GM12878 (cell line): Measurements from ENCODE around the gene DIP2C. TPM values are rescaled to one million over a fixed set of nuclear protein-coding genes. Genes with fewer than 3 reads are reported as not detected.

Source experiments
- ATAC-seq: fragments of 200-7000 bp; cut with Tn5 transposase; 3 replicates; pipeline ENCODE4 v1.9.1; 2020; ENCODE audit warnings: mild to moderate bottlenecking, moderate library complexity
- BruUV-seq: library from RNA; stranded (reverse); fragments of 400-500 nt; replicated peaks from 2 replicates; lab custom pipeline; 2021; lab: Mats Ljungman, UMichigan
- CTCF ChIA-PET: fragments of 300-600 bp; sonication (Branson Sonifier 250); formaldehyde crosslinking; extraction: SDS; loops from one replicate; lab custom pipeline; 2021; ENCODE audit warnings: inconsistent platforms; lab: Yijun Ruan, JAX
- POLR2A ChIA-PET: fragments of 350-600 bp; formaldehyde crosslinking; extraction: SDS; loops from one replicate; lab custom pipeline; 2021; ENCODE audit warnings: inconsistent platforms; lab: Charles Lee
- RAD21 ChIA-PET: fragments of 300-600 bp; sonication (Branson Sonifier 250); formaldehyde crosslinking; loops from one replicate; lab custom pipeline; 2023; ENCODE audit warnings: antibody characterized with exemption; ENCODE audit not compliant: unreplicated experiment; lab: Charles Lee
- SMC1A ChIA-PET: fragments of 300-600 bp; sonication (Branson Sonifier 250); formaldehyde crosslinking; loops from one replicate; lab custom pipeline; 2023; ENCODE audit not compliant: unreplicated experiment, uncharacterized antibody; lab: Charles Lee
- DNase-seq: peaks from one replicate; pipeline ENCODE4 v3.0.0-alpha.2; 2011; ENCODE audit warnings: low read depth, low spot score
- FAIRE-seq: peaks from 3 replicates; lab custom pipeline; 2011; peaks lifted over from hg19 to GRCh38; lab: Jason Lieb, UNC
- H2AFZ ChIP-seq: 2 replicates; pipeline ENCODE4 v1.6.0; 2011; ENCODE audit warnings: low read depth, low read length, control low read depth; ENCODE audit not compliant: control insufficient read depth
- H3K27ac ChIP-seq: 2 replicates; pipeline ENCODE4 v1.5.1; 2011; ENCODE audit warnings: control low read depth; ENCODE audit not compliant: control insufficient read depth, insufficient read depth
- H3K27me3 ChIP-seq, 2 experiments: replicated peaks in 1 of 2; 2 replicates each; pipeline versions ENCODE4 v1.6.0 to v1.6.1; 2011; ENCODE audit warnings: low read length in 1 of 2; ENCODE audit not compliant: control insufficient read depth in 2 of 2, insufficient read depth in 2 of 2
- H3K36me3 ChIP-seq, 2 experiments: 2 replicates each; pipeline ENCODE4 v1.5.1; 2011; ENCODE audit warnings: low read length in 1 of 2; ENCODE audit not compliant: control insufficient read depth in 2 of 2, insufficient read depth in 2 of 2
- H3K4me1 ChIP-seq: 2 replicates; pipeline ENCODE4 v1.6.1; 2011; ENCODE audit warnings: mild to moderate bottlenecking, low read length, moderate library complexity, mixed read lengths; ENCODE audit not compliant: control insufficient read depth, insufficient read depth
- H3K4me2 ChIP-seq: 2 replicates; pipeline ENCODE4 v1.6.0; 2011; ENCODE audit warnings: control low read depth; ENCODE audit not compliant: control insufficient read depth, insufficient read depth
- H3K4me3 ChIP-seq: fragments of 200-600 bp; sonication (generic); 2 replicates; pipeline ENCODE4 v1.5.1; 2016
- H3K79me2 ChIP-seq: 2 replicates; pipeline ENCODE4 v1.6.0; 2011; ENCODE audit warnings: low read length; ENCODE audit not compliant: control insufficient read depth, insufficient read depth
- H3K9ac ChIP-seq: 2 replicates; pipeline ENCODE4 v1.8.0; 2011; ENCODE audit warnings: low read length, control low read depth, mixed read lengths; ENCODE audit not compliant: control insufficient read depth, insufficient read depth
- H3K9me3 ChIP-seq: replicated peaks from 3 replicates; pipeline ENCODE4 v1.5.1; 2011; ENCODE audit warnings: mild to moderate bottlenecking, low read length; ENCODE audit not compliant: control insufficient read depth, insufficient read depth
- H4K20me1 ChIP-seq: 2 replicates; pipeline ENCODE4 v1.6.0; 2011; ENCODE audit not compliant: control insufficient read depth, insufficient read depth
- ASH2L ChIP-seq: fragments of 300-600, 200-600 bp; sonication (generic); IDR thresholded peaks from 2 replicates; pipeline ENCODE4 v1.6.1; 2017; ENCODE audit warnings: low read depth, mild to moderate bottlenecking, borderline replicate concordance
- BACH1 ChIP-seq: fragments of 450-650 bp; IDR thresholded peaks from 2 replicates; pipeline ENCODE4 v1.6.1; 2017; ENCODE audit warnings: mild to moderate bottlenecking, borderline replicate concordance
- BHLHE40 ChIP-seq, 2 experiments: fragments of 450-650 bp in 1 of 2; IDR thresholded peaks; 2 replicates each; pipeline ENCODE4 v1.6.1; 2011 to 2017; ENCODE audit warnings: low read depth in 2 of 2, borderline replicate concordance in 1 of 2, improper control_type of control experiment in 1 of 2, low read length in 1 of 2, mild to moderate bottlenecking in 1 of 2
- ETV6 ChIP-seq, 2 experiments: fragments of 450-650 bp in 1 of 2; IDR thresholded peaks in 1 of 2; conservative IDR thresholded peaks in 1 of 2; 2 replicates each; pipeline ENCODE4 v1.6.1; 2014; ENCODE audit warnings: antibody characterized with exemption in 1 of 2, borderline replicate concordance in 1 of 2, low read depth in 1 of 2, mild to moderate bottlenecking in 1 of 2, moderate library complexity in 1 of 2
- FOS ChIP-seq: IDR thresholded peaks from 3 replicates; pipeline ENCODE4 v1.6.1; 2011; ENCODE audit warnings: borderline replicate concordance; ENCODE audit not compliant: insufficient read length; ENCODE audit errors: extremely low read depth
- HDAC6 ChIP-seq: fragments of 200-600 bp; sonication (generic); IDR thresholded peaks from one replicate; pipeline ENCODE4 v1.8.0; 2017; ENCODE audit warnings: antibody characterized with exemption; ENCODE audit not compliant: unreplicated experiment
- HSF1 ChIP-seq: fragments of 150-350 bp; IDR thresholded peaks from 2 replicates; pipeline ENCODE4 v1.6.1; 2014; ENCODE audit warnings: mild to moderate bottlenecking, low read depth, low read length
- NR2C2 ChIP-seq: IDR thresholded peaks from 2 replicates; pipeline ENCODE4 v1.6.1; 2011; ENCODE audit warnings: borderline replicate concordance, low read depth; ENCODE audit not compliant: control insufficient read depth, insufficient read length
- SPI1 ChIP-seq: IDR thresholded peaks from 2 replicates; pipeline ENCODE4 v1.6.1; 2011; ENCODE audit warnings: low read depth, mild to moderate bottlenecking, low read length, moderate library complexity, borderline replicate concordance; ENCODE audit not compliant: insufficient read depth
- WGBS: methylation state at CpG from one replicate; pipeline ENCODE4 v1.1.6; 2016; ENCODE audit warnings: low lambda C conversion rate; ENCODE audit not compliant: insufficient replicate concordance, insufficient coverage; ENCODE audit errors: missing lambda C conversion rate; 5-methylcytosine and 5-hydroxymethylcytosine counted together
- in situ Hi-C: fragments of 300-500 bp; cut with MboI; formaldehyde crosslinking; loops from 9 replicates; pipeline ENCODE4 v1.14.3; 2018; ENCODE audit warnings: mixed read lengths
- intact Hi-C: fragments of 100-400 bp; cut with micrococcal nuclease; formaldehyde crosslinking; loops from one replicate; pipeline ENCODE4 v1.14.2; 2022; ENCODE audit not compliant: unreplicated experiment
- polyA plus RNA-seq, 11 experiments: library from polyadenylated mRNA; depleted of rRNA in 4 of 11; unstranded in 6 of 11; stranded (reverse) in 5 of 11; fragments of >200 nt; fragmentation: Nextera tagmentation in 4 of 11; fragmentation: Illumina TruSeq in 1 of 11; extraction: Ambion mirVana in 4 of 11; extraction: Trizol in 1 of 11; gene quantifications; 1 replicate in 1 of 11; 2 replicates in 10 of 11; pipeline versions ENCODE4 v1.2.1 to v1.2.3, GENCODE V29; 2011 to 2016; ENCODE audit warnings: inconsistent platforms in 2 of 11, missing spikeins in 2 of 11, low read depth in 1 of 11
- total RNA-seq, 4 experiments: library from RNA; depleted of rRNA in 3 of 4; stranded (reverse); fragments of >200 nt in 3 of 4; fragmentation: Illumina TruSeq in 1 of 4; extraction: Trizol in 1 of 4; gene quantifications; 2 replicates each; pipeline versions ENCODE4 v1.2.1 to v1.2.3, GENCODE V29; 2013 to 2021
- TF ChIP-seq, protein P1 (sequence below): IDR thresholded peaks from 2 replicates; pipeline ENCODE4 v1.6.1; 2012; ENCODE audit warnings: low read depth, low read length, improper control_type of control experiment
- TF ChIP-seq, protein P2 (sequence below): fragments of 450-650 bp; IDR thresholded peaks from 2 replicates; pipeline ENCODE4 v1.6.1; 2016; ENCODE audit warnings: mild to moderate bottlenecking

DIP2C gene
- total and polyA plus RNA-seq, 10 of the 15 experiments (the other 5 are each of a cell fraction or from before 2014, with no cell fraction given) = 0.01 to 0.10 (median 0.06) TPM

- Histone ChIP-seq H3K9me3 (no peaks in the 10 kb centered on the region; the same call in 2 of the 3 replicates), H3K4me1 (no peaks in the 10 kb centered on the region), H4K20me1 (no peaks in the 10 kb centered on the region), H3K9ac (no peak overlapping the region), H3K27me3 (peaks cover 0 to 3% of the 10 kb centered on the region in 2 experiments; a peak in 2 of 4 replicates), H3K4me3 (no peak overlapping the region), H2AFZ (no peak overlapping the region), H3K27ac (no peak overlapping the region), H3K4me2 (no peak overlapping the region), H3K36me3 (no peaks in the 10 kb centered on the region), H3K79me2 (no peaks in the 10 kb centered on the region)
- ChIA-PET SMC1A (no interaction called here), POLR2A (no interaction called here), CTCF (no interaction called here), RAD21 (no interaction called here)
- in situ Hi-C loops (no loop called here), intact Hi-C loops (no loop called here)
- DNase-seq (no peak), FAIRE-seq (no peak), ATAC-seq (no peak)
- no TSS peak for BruUV-seq
- TF ChIP-seq HSF1 (no peak), HDAC6 (no peak), FOS (no peak), SPI1 (no peak), NR2C2 (no peak), ETV6 (conservative IDR thresholded peaks at IDR 0.05 in 1 of 2, IDR thresholded peaks at IDR 0.05 in 1 of 2; ENCODE audit: borderline replicate concordance in 1 of 2, low read depth in 1 of 2) (no peak), BACH1 (no peak), BHLHE40 (IDR thresholded peaks at IDR 0.05; ENCODE audit: borderline replicate concordance in 1 of 2, low read depth in 2 of 2, low read length in 1 of 2) (no peak), ASH2L (no peak)
- TF ChIP-seq, protein P1, sequence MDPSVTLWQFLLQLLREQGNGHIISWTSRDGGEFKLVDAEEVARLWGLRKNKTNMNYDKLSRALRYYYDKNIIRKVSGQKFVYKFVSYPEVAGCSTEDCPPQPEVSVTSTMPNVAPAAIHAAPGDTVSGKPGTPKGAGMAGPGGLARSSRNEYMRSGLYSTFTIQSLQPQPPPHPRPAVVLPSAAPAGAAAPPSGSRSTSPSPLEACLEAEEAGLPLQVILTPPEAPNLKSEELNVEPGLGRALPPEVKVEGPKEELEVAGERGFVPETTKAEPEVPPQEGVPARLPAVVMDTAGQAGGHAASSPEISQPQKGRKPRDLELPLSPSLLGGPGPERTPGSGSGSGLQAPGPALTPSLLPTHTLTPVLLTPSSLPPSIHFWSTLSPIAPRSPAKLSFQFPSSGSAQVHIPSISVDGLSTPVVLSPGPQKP = no peak
- TF ChIP-seq, protein P2, sequence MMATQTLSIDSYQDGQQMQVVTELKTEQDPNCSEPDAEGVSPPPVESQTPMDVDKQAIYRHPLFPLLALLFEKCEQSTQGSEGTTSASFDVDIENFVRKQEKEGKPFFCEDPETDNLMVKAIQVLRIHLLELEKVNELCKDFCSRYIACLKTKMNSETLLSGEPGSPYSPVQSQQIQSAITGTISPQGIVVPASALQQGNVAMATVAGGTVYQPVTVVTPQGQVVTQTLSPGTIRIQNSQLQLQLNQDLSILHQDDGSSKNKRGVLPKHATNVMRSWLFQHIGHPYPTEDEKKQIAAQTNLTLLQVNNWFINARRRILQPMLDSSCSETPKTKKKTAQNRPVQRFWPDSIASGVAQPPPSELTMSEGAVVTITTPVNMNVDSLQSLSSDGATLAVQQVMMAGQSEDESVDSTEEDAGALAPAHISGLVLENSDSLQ = no peak
- 61% methylated on average over 9 of the region's 9 CpGs for WGBS
Measured at GRCh38 chr10:538895-539294, 150.6 kb downstream of the DIP2C start.
